Muscle of arm (tissue), 12 donors: ENCODE measurements around the gene GNAQ. TPM values are rescaled to one million over a fixed set of nuclear protein-coding genes. Genes with fewer than 3 reads are reported as not detected.

ENCODE experiments used
- DNase-seq: peaks from one replicate; pipeline ENCODE4 v3.0.0-alpha.2; 2013
- polyA plus RNA-seq, 12 donors: library from polyadenylated mRNA; unstranded; fragments of 120-200 nt; gene quantifications; one replicate each; pipeline ENCODE4 v1.2.1, GENCODE V29; 2013; ENCODE audit not compliant: insufficient read length in 12 of 12

GNAQ gene
- polyA plus RNA-seq, 12 donors = 27.9 to 190 (median 31.3) TPM

DNA sequence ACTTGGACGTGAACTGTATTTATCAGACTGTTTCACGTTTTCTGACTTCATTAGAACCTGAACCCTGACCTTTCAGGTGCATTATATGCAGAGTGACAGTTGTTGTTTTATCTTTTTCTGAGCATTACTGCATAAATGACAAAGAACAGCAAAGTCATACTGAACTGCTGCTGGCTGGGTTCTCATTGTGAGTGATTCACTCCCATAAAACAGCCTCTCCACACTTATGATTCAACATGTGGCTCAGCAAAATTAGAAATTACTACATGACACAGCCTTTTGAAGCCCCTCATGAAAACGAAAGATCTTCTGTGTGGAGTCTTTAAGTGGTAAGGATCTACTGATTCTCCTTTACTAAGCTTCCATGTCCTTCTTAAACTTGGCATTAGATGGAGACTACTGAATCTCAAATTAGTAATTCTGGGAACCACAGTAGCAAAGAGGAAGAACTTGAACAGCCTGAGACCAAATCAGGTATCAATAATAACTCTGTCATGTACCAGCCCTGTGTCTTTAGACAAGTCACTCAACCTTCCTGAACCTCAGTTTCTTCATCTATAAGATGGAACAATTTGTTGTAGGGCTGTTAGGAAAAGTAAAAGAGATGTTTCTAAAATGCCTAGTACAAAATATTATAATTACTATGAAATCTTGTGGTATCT, 211.2 kb downstream of the GNAQ start:
- DNase-seq = no peak

DNA sequence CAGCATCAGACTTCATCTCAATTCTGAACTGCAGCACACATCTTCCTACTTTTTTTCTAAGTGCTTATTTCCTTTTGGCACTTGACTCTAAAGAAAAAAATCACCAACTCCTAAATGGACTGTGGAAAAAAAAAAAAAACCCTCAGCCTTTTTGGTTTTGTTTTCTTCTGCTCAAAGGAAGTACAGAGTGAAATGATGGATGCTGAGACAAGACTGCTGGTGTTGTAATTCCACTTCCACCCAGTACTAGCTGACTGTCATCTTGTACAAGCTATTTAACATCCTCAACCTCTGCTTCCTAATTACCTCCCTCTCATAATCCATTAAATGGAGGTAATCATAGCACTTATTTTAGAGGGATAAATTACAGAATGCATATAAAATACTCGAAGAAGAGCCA, 212.0 kb downstream of the GNAQ start:
- DNase-seq = no peak

DNA sequence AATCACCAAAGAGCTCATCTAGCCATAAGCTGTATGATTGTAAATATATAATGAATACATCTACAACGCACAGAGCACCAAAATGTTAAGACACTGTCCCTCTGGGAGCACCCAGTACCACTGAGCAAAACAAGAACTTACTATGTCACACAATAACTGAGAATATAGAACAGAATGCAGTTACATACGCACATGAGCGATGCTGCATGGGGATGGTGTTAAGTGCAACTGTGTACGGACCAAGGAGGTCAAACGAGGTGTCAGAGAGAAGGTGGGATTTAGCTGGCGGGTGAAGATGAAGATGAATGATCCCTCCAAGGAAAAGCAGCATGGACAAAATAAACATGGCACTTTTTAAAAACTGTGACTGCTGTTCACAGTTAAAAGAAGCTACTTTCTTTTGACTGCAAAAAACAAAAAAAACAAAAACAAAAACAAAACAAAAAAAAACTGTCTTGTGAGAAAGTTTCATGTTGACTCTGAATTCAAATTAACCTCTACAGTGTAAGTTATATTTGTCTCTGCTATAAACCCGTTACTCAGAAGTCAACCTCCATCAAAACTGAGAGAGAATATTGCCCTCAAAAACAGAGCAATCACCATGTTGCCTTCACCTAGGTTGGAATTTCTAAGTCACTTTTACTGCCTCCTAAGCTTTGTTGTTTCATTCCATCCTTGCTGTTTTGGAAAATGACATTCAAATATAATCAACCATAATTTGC, 213.9 kb downstream of the GNAQ start:
- DNase-seq = no peak

DNA sequence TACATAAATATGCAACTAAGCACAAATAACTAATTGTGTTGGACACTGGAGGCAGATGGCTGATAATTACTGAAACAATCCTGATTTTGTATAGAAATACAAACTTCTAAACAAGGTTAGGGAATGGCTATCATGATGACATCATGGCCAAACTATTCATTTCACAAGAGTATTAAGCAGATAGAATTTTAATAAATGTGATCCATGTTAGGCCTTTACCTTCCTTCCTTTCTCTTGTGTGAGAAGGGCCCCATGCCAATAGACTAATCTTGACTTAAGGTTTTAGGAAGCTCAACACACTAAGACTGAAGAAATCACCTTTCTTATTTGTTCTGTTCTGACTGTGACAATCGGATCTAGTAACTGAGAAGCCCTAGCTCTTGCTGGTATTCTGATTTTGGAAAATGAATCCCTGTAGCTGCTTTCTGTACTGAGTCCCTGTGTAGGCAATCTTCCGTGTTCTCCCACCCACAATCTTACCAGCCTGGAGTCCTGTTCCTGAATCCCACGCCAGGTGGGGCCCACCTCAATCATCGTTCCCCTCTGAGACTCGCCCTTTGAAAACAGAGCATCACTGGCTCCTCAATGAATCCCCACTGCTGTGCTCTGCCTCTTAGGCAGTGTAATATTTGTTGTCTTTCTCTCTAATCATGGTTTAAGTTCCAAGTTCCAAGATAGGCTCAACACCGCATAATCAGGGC, 214.8 kb downstream of the GNAQ start:
- DNase-seq = no peak

DNA sequence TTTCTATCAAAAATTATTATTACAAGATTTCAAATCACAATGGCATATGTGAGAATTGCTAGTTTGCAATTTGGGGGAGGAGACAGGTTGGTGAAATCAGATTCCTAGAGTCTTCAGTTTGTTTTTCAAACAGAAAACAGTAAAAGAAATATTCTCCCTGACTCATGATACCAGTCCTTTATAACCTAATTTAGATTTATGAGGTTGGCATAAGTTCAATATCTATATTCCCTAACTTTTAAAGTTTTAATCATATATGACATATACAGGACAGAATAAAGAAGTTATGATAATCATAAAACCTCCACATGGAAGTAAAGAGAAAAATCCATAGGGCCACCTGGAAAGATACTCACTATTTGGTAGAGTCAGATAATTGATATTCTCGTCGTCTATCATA, 216.4 kb downstream of the GNAQ start:
- no peak for DNase-seq

DNA sequence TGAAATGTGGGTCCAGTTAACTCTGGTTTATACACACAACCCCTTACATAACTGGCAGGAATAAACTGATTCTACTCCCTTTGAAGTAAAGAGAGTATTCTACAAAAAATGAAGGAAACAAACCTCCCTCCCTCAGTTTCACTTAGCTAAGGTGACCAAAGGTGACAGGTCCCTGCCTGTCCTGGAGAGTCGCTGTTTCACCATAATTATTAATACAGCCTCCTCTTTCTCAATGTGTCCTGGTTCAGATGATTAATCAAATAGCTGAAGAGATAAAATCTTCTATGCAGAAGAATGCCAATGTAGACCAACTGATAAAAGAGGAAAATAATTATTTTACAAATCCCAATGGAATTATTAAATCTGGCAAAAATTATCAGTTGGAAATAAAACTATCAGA, 219.8 kb downstream of the GNAQ start:
- no peak for DNase-seq

DNA sequence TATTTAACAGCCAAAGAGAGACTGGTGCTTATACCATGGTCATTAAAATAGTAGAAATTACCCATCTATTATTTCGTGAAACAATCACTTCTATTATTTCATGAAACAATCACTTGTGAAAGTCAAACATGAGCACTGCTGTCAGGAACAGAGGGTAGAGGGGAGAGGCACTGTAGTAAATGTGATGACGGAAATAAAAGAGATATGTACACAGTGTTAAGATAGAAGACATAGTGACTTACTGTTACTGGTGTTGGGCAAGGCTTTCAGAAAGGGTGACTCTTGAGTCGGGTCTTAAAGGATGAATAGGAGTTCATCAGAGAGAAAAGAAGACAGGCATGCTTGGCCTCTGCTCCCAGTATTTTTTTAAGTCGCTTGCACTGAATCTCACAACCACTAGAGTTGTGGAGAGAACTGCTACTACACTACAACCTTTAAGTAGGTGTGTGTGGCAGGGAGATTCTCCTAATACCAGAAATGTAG, 220.9 kb downstream of the GNAQ start:
- DNase-seq = no peak

DNA sequence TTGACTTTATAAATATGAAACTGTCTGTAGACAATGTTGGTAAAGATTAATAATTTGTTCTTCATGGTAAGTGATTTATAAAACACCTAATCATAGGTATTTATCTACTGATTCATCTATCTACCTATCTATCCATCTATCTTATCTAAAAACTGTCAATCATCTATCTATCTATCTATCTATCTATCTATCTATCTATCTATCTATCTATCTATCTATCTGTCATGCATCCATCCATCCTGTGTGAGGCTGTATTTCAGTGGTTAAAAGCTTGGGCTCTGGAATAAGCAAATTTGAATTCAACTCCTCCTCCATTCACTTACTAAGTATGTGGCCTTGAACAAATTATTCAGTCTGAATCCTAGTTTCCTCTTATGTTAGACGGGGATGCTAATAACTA, 221.6 kb downstream of the GNAQ start:
- DNase-seq = no peak

DNA sequence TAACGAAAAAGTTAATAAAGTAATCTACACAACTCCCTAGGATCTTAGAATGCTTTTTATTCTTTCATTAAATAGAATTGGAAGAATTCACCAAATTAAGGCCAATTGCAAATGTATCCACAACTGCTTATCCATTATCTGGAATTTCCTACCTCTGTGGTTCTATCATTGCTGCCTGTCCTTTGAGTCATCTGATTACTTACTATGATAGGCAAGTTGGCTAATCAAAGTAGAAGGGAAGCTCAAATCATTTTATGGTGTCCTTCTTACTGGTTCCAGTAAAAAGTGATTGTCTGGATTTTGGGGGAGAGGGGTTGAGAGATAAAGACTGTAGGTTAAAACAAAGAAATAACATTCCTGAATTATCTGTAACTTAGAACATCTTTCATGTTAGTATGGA, 222.1 kb downstream of the GNAQ start:
- no peak for DNase-seq

DNA sequence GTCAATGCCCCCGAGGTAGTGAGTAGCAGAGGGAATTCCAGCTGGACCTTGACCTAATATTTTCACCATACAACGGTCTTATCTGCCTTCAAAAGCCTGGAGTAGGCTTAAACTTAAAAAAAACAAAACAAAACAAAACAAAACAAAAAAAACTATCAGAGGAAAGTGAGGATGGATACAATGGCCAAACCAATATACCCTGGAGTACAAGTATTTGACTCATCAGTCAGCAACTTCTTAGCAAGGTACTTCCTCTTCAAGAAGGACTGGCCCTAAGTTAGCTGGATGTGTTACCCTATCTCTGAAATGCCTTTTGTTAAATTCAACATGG, 222.9 kb downstream of the GNAQ start:
- no peak for DNase-seq

DNA sequence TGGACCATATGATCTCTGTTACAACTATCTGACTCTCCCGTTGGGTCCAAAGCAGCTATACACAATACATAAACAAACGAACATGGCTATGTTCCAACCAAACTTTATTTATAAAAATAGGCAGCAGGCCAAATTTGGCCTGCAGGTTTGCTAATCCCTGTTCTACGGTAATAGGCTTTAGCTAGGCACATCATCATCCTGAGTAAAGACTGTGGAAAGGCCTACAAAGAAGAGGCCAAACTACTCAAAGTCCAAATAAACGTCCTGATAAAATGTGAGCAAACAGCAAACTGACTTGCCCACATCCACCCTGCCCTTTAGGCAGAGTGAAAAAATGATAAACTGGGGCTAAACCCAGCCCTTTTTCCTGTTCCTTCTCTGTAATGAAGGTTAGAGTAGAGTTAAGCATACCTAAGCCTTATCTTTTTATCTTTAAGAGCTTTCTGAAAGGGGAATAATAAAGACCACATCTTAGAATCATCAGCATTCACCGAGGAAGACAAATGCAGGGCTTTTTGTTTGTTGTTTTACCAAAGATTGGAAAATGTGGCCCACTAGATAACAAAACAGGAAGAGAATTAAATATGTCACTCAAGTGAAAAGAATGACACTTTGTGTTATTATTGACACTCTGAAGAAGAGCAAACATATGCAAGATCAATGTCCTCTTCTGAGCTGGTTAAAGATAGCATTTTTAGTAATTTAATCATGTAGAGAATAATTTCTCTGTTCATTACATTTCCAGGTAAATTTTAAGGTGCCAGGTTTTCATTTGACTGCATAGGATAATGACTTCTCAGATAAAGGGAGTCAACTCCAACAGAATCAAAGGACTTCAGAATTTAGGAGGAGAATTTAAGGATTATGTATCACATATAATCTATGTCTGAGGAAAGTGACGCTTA, 223.5 kb downstream of the GNAQ start:
- DNase-seq = no peak

DNA sequence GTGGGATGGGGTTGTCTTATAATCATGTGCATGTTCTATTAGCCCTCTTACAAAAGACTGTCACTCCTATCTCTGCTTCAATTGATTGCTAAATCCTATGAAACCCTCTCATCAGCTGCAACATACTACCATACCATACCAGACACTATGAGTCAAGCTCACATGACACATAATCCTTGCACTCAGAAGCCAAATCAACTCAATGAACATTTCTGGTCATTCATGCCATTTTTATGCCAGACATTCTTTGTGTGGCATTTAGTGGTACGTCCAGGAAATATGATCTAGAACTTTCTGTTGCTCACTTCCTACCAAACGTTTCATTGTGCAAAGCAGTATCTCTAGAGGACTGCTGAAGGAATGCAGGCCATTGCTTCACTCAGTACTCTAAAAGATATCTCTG, 224.3 kb downstream of the GNAQ start:
- DNase-seq = no peak

DNA sequence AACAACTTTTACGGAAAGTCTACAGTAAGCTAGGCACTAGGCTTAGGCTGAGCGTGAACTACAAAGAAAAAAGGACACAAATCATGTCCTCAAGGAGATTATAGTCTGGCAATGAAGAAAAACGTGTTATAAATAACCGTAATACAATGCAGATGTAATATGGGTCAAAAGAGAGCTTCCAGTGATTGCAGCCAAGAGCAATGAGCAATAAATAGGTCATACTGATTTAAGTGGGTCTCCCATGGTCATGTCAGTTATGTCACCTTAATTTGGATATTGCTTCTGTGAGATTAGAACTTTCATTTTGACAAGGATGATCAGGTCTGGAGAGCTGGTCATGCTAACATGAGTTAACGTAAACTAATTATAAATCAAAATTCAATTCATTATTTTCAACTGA, 224.9 kb downstream of the GNAQ start:
- no peak for DNase-seq

DNA sequence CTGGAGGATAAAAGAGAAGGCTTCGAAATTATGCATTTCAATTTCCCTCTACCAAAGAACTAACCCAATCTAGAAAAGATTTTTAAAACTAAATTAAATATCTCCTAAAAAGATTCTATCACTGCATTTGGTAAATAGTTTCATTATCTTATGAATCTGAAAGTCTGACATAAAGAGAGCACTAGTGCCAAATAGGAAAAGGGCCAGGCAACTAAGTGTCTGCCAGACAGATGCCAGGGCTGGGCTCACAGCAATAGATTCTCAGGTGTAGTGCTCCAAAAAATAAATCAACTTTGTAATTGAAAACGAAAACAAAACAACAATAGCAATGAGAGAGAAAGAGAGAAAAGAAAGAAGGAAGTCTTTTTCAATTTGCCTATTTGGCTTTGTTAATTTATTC, 225.8 kb downstream of the GNAQ start:
- DNase-seq = no peak

DNA sequence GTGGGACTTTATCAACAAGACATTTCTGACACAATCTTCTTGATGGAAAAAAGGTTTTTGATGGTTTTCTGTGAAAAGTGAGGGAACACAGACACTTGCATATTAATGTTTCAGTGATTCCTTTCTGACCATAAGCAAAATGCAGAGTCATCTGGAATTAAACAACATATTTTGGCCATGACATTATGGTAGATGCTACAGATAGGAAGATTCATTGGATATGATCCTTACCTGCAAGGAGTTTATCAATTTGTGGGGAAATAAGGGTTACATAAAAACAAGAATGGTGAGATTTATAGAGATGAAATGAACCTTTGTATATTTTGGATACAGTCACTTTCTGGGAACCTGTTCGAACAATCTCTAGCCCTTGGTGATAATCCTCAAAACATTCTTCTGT, 228.2 kb downstream of the GNAQ start:
- DNase-seq = no peak

DNA sequence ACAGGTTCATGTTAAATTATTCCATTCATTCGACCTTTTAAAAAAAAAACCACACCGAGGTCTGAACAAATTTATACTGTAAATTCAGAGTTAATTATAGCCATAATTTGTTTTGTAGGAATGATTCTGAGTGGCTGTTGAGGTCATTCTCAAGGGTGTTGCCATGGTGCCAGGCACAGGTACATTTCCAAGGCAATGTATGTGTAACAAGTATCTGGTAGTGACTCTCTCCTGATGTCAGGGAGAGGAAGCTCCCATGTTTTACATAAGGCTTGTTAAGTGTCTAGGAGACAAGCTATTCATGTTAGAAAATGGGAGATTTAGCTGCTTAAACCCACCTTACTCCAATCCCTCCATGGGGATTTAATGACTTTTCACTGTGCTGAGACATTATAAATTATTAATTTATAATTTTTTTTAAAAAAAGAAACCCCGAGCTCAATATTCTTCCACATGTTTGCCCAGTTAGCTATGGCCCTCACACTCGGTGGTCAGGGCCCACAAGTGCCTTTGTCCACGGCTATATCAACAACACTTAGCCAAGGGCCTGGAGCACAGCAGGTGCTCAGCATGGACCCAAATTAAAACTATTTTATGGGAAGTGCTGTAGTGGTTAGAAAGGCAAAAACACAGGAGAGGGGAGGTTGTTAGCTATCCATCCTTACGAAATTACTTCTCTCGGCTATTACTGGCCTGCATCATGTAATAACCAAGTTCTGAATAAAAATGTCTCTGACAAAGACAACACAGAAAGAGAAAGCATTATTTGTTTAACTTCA, 228.9 kb downstream of the GNAQ start:
- no peak for DNase-seq

DNA sequence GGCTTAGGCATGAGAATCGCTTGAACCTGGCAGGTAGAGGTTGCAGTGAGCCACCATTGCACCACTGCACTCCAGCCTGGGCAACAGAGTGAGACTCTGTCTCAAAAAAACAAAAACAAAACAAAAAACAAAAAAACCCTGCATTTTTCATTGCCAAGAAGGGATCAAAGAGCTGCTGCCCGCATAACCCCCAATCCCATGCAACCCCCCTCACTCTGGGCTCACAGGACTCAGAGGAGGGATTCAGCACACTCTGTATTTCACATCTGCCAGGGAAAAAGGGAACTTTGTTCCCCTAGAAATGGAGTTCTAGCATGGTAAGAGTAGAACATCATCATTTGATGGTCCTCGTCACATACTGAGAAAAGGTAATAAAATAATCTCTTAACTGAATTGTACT, 229.5 kb downstream of the GNAQ start:
- no peak for DNase-seq

DNA sequence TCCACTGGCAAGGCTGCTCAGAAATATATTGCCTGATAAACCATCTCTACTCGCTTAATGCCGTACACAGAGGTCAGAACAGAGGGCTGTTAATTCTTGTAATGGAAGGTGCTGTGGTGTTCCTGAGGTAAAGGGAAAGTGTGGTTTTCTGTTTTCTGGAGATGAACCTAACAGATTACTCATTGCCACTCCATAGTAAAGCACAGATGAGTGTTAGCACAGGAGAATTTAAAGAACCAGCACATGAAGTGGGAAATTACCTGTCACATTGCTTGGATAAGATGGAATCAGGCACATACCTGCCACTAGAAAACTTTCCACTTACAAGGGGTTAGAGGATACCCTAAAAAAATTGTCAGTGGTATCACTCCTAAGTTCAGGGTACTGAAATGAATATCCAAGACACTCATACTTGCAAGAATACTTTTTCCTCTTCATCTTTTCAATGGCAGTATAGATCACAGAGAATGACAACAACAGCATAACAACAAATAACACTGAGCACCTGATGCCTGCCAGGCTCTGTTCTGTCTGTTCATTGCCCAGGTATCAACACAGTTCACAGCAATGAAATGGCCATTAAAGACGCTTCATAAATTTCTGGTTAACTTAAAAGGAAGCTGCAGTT, 230.6 kb downstream of the GNAQ start:
- no peak for DNase-seq

DNA sequence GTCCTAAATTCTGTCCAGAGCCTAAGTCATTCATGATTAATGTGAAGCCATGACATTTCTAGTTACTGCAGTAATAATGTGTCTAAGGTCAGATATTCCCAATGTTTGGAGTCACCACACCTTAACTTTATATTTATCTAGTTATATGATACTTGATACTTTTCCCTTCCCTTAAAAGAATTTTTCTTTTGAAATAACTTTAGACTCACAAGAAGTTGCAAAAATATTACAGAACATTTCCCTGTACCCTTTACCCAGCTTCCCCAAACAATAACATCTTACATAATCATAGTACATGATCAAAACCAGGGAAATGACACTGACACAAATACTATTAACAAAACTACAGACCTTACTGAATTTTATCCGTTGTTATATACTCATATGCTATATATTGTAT, 233.5 kb downstream of the GNAQ start:
- no peak for DNase-seq

DNA sequence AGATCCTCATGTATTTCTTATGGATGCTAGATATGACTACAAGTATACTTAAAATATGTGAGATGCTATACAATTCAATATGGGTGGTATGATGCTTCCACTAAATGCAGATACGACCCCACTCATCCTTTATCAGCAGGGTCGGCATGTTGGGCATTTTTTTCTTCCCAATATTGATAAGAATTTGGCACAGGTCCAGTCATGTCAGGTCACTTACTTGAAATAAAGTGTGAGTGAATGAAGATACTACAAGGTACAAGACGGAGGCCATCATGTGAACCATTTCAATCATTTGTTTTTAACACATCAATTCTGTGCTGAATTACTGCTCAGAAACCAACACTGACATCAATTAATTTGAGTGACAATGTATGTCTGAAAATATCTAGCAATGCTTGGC, 236.6 kb downstream of the GNAQ start:
- no peak for DNase-seq

DNA sequence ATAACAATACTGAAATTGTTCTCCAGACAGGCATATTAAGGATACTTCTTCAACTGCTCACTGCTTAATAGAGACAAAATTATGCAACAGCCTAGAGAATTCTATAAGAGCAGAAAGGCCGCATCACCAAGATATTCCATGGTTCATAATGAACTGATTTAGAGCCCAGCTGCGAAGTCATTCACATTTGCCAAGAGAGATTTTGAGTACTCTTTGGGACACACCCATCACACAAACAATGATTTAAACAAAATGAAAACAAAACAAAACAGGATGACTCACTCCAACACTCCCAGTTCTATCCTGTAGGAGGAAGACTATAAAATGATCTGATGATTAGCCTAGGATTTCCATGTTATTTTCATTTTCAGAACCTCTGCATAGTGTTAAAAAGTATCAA, 237.8 kb downstream of the GNAQ start:
- peak; percentile 49 for DNase-seq
